Right forelimb (tissue), 1 donor: ENCODE measurements around the gene NEURL1B.
"Not testable (repeated sequence)": the region's sequence is repeated elsewhere in the genome, so short reads cannot be mapped to it uniquely, and the experiment has no call there.

ENCODE experiments used
- DNase-seq: peaks from one replicate; pipeline ENCODE4 v3.0.0-alpha.2; 2018

NEURL1B gene

DNA sequence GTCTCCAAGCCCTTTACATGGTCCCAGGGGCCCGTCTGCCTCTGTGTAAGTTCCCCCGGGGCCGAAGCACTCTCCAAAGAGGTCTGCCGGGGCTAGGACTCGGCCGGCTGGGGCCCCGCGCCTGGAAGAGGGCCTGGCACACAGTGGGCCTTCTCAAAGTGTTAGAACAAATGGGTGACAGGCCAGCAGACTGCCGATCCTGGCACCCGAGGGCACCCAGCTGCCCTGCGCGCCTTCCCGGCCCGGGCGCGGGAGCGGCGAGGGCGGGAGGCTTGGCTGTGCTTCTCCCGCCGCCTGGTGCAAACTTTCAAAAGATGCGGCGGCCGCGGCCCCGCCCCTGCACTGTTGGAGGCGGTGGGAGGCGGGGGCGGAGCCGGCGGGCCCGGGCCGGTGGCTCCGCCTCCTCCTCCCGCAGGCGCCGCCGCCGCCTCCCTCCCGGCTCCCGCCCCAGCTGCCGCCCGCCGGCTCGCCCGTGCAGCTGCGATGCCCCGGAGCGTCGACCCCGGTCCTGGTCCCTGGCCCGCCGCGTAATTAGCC lies at the start of gene NEURL1B:
Gene NEURL1B (plus strand): TSS at position 442 of the 537 bp plus-strand sequence. CDS start 144 bp downstream, outside the sequence.
- DNase-seq: peak; percentile 88

DNA sequence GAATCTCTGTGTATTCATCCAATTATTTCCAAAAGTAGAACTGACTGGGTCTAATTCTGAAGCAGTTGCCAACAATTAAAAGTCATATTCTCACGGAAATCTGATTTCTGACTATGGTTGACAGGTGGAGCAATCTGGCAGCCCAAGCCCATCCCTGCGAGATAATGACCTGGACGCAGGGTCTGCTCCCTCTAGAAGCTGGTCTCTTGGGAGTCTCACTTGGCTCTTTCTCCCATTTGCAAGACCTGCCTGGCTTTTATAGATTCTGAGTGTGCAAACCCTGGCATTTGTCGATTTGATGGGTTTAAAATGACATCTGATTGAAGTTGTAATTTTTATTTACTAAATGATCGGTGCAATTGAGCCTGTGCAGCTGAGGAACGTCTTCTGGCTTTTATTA lies 49.4 kb upstream of the NEURL1B start:
- DNase-seq: no peak

GRCh38 chr5:172592881-172593280 lies 48.2 kb upstream of the NEURL1B start:
- DNase-seq: no peak

DNA sequence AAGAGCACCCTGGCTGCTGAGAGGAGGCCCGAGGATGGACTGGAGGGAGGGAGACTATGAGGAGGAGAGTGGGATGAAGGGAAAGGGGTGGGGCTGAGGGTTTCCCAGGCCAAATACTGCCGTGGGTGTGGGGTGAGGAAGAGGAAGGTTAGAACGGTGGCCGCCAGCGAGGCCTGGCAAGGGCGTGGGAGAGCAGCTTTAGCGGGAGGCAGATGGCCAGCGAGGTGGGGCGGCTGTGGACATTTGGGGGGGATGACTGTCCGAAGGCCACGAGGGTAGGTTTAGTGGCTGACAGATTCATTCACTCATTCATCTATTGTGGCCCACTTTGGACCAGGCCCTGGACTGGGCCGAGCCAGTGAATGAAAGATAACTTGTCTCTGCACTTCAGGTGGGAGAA lies 47.8 kb upstream of the NEURL1B start:
- no peak for DNase-seq

DNA sequence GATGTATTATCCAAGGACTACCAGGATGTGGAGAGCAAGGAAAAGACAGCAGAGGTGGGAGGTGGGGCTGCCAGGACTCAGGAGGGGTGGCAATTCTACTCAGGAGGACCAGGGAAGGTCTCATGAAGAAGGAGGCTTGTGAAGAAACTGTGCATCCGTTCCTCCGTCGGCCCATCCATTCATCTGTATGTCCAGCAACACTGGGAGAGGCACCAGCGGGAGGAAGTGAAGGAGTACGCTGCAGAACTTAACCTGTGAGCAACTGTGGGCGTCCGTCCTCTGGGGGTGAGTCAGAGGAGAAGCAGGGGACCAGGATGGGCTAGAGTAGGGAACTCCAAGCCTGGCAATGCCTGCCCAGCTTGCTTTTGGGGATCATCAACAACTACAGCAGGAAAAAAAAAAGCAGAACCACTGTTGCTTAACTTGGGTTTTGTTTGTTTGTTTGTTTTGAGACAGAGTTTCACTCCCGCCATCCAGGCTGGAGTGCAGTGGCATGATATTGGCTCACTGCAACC lies 47.3 kb upstream of the NEURL1B start:
- no peak for DNase-seq

DNA sequence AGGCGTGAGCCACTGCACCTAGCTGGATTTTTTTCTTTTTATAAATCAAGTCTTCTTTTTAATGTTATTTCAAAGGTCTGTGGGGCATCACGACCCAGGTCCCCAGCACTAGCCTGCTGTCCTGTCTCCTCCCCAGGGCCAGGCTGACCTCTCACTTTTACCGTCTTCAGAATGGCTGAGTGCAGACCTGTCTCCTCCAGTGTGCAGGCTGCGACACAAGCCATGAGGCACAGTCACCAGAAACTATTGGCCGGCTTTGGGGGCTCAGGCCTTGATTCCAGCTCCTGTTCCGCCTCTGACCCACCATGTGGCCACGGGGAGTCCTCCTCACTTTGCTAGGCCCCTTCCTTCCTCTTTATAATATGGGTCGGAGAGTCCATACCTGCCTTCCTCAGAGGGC lies 46.6 kb upstream of the NEURL1B start:
- DNase-seq: no peak

- no peak for DNase-seq
Measured at GRCh38 chr5:172594867-172595466, 46.1 kb upstream of the NEURL1B start.

GRCh38 chr5:172595596-172596455 lies 45.2 kb upstream of the NEURL1B start:
- DNase-seq: no peak

- no peak for DNase-seq
Measured at GRCh38 chr5:172596638-172597231, 44.3 kb upstream of the NEURL1B start.

GRCh38 chr5:172597755-172598155 lies 43.3 kb upstream of the NEURL1B start:
- no peak for DNase-seq

DNA sequence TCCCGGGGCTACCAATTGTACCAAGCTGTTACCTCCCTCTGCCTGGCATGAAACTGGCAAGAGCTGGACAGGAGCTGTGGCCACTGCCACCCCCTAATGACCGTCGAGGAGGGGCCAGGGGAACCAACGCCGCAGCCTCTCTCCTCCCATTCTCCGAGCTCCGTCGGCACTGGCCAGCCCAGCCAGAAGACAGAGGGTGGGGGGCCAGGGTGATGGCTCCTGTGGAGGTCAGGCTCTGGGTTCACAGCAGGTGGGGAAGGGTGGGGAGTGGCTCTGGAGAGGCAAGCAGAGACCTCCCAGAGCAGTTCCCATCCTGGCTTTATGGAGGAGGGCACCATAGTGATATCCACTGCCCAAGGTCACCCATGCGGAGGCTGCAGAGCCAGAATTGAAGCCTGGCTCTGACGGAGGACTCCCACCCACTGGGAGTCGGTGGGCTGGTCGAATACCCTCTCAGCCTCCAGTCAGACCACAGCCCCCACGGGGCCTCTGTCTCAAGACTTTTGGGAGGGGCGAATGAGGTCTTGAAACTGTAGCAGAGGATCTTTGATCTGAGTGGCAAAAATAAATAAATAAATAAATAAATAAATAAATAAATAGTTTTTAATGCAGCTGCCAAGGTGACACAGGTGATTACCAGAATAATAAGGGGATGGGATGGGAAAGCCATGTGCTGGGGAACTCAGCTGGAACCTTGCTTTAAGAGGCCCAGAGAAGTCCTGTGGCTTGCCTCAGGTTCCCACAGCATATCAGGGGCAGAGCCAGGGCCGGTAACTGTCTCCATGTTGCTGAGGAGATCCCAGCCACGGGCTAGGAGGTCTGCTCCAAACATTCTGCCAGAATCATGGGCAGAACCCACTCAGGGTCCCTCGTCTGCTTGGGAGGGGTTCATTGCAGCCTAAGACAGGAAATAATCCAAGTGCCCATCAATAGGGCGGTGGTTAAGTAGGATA lies 42.5 kb upstream of the NEURL1B start:
- no peak for DNase-seq

DNA sequence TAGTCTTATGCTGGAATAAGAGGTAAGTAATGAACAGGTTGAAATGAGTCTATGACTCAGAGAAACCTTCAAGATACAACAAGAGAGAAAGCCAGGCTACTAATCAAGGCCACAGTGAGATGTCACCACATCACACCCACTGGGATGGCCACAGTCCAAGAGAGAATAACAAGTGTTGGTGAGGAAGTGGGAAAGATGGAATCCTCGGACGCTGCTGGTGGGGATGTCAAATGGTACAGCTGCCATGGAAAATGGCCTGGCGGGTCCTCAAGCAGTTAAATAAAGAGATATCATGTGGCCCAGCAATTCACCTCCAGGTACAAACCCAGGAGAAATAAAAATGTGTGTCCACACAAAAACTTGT lies 41.9 kb upstream of the NEURL1B start:
- DNase-seq: no peak

GRCh38 chr5:172600571-172600970 lies 40.5 kb upstream of the NEURL1B start:
- no peak for DNase-seq

DNA sequence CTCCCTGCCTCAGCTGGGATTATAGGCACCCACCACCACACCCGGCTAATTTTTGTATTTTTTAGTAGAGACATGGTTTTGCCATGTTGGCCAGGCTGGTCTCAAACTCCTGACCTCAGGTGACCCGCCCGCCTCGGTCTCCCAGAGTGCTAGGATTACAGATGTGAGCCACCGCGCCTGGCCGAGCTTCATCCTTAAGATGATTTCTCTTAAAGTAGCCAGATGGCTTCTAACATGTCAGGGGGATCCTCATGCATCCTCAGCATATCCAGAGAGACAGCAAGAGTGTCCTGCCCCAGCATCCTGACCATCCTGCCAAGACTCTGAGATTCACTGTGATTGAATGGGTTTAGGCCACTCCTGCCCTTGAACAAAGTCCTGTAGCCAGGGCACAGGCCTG lies 39.5 kb upstream of the NEURL1B start:
- DNase-seq: not testable (repeated sequence)

DNA sequence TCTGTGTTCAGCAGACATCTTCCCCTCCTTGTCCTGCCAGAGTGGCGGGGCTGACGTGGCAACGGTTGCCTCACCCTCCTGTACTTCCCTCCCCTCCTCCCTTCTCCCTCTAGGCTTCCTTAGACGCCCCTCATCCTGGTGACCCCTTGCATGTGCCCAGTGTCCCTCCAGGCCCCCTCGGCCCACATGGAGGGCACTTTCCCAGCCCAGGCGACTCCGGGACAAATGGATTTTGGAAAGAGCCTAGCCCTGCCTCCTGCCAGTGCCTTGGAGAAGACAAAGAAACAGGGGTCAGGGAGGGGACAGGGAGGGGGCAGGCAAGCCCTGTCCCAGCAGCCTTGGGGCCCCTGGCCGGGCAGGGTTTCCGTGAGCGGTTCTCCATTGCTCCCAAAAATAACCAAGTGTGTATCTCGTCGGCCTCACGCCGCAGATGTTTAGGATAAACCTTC lies 38.3 kb upstream of the NEURL1B start:
- peak; percentile 69 for DNase-seq

GRCh38 chr5:172603251-172603806 lies 37.7 kb upstream of the NEURL1B start:
- peak; percentile 55 for DNase-seq

DNA sequence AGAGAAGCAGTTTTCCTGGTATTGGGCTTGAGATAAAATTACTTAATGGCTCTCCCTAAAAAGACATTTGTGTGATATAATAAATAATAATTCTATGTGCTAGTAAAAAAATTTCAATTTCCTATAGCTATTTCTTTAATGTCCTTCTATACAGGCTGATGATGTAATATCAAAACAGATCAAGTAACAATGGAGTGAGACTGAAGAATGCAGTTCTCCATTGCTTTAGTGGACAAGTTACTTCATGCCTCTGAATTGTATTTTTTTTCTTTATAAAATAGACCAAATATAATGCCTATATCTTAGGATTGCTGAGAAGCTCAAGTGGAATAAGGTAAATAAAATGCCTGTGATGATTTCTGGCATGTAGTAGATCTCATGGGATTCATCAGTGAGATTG lies 35.6 kb upstream of the NEURL1B start:
- no peak for DNase-seq

GRCh38 chr5:172606156-172606785 lies 34.8 kb upstream of the NEURL1B start:
- no peak for DNase-seq

GRCh38 chr5:172607213-172607793 lies 33.8 kb upstream of the NEURL1B start:
- DNase-seq: no peak

GRCh38 chr5:172608773-172609172 lies 32.3 kb upstream of the NEURL1B start:
- no peak for DNase-seq

- DNase-seq: no peak
Measured at GRCh38 chr5:172610643-172611042, 30.4 kb upstream of the NEURL1B start.
